ENCODE data around the gene ABI2.
A peak's percentile ranks its signal among the peaks of the same experiment; 100 is the strongest.
"Not testable (repeated sequence)": the region's sequence is repeated elsewhere in the genome, so short reads cannot be mapped to it uniquely, and the experiment has no call there.

ABI2 gene

GRCh38 chr2:203327901-203328759 lies at the start of gene ABI2:
Gene ABI2, plus strand, starts transcription at chr2:203328394. Its CDS starts 121 bp downstream, at chr2:203328515.
- peak; percentile 44 for DNase-seq

GRCh38 chr2:203279288-203279687 lies 48.9 kb upstream of the ABI2 start:
- no peak for DNase-seq

- no peak for DNase-seq
These were observed 47.6 kb upstream of the ABI2 start for GRCh38 chr2:203280428-203281064.

- DNase-seq, result no peak
These were observed 46.1 kb upstream of the ABI2 start for GRCh38 chr2:203282101-203282500.

- DNase-seq, result no peak
These were observed 41.7 kb upstream of the ABI2 start for GRCh38 chr2:203286532-203286931.

- DNase-seq, result no peak
These were observed 26.5 kb upstream of the ABI2 start for GRCh38 chr2:203301667-203302066.

GRCh38 chr2:203302586-203302985 lies 25.6 kb upstream of the ABI2 start:
- not testable (repeated sequence) for DNase-seq

- DNase-seq, result no peak
These were observed 17.3 kb upstream of the ABI2 start for GRCh38 chr2:203310688-203311436.

GRCh38 chr2:203326356-203326755 lies 1.8 kb upstream of the ABI2 start:
- DNase-seq, result no peak

GRCh38 chr2:203327582-203327900 lies 653 bp upstream of the ABI2 start:
- no peak for DNase-seq

GRCh38 chr2:203328760-203329540 lies 756 bp downstream of the ABI2 start:
- DNase-seq, result no peak

- DNase-seq, result no peak
These were observed 2.2 kb downstream of the ABI2 start for GRCh38 chr2:203330434-203330833.

- DNase-seq, result no peak
These were observed 10.1 kb downstream of the ABI2 start for GRCh38 chr2:203338322-203338721.

GRCh38 chr2:203340791-203341487 lies 12.7 kb downstream of the ABI2 start:
- DNase-seq, result no peak

- no peak for DNase-seq
These were observed 13.6 kb downstream of the ABI2 start for GRCh38 chr2:203341741-203342310.

- not testable (repeated sequence) for DNase-seq
These were observed 14.2 kb downstream of the ABI2 start for GRCh38 chr2:203342374-203342773.

GRCh38 chr2:203344667-203345066 lies 16.5 kb downstream of the ABI2 start:
- no peak for DNase-seq

- no peak for DNase-seq
These were observed 18.4 kb downstream of the ABI2 start for GRCh38 chr2:203346612-203347011.

GRCh38 chr2:203347375-203347774 lies 19.2 kb downstream of the ABI2 start:
- DNase-seq, result no peak

GRCh38 chr2:203352604-203353255 lies 24.5 kb downstream of the ABI2 start:
- DNase-seq, result no peak

- DNase-seq, result no peak
These were observed 26.8 kb downstream of the ABI2 start for GRCh38 chr2:203354966-203355365.

All from NCI-H2029 treated with DMSO at 0.1 percent for 48 hours (cell line).